Gastrocnemius medialis (tissue), 4 donors: ENCODE results near the gene TIMP4. TPM values are rescaled to one million over a fixed set of nuclear protein-coding genes. Genes with fewer than 3 reads are reported as not detected.

Source experiments
- ATAC-seq, 2 donors: fragments of 150-250 bp; one replicate each; pipeline ENCODE4 v1.9.1; 2016
- DNase-seq, 2 donors: peaks; one replicate each; pipeline ENCODE4 v3.0.0-alpha.2; 2019
- H3K27ac ChIP-seq, 4 donors: fragments of 200-600 bp; sonication (generic); 1 replicate in 1 of 4; 2 replicates in 3 of 4; pipeline ENCODE4 v1.5.1; 2016 to 2018; ENCODE audit warnings: mild to moderate bottlenecking in 2 of 4, moderate library complexity in 1 of 4
- H3K27me3 ChIP-seq, 3 donors: fragments of 200-600 bp; sonication (generic) in 2 of 3; 1 replicate in 1 of 3; 2 replicates in 2 of 3; pipeline versions ENCODE4 v1.5.1 to v1.6.0; 2016 to 2019; ENCODE audit warnings: mild to moderate bottlenecking in 1 of 3, moderate library complexity in 1 of 3
- H3K36me3 ChIP-seq, 2 donors: fragments of 200-600 bp; sonication (generic) in 1 of 2; one replicate each; pipeline ENCODE4 v1.5.1; 2017 to 2018
- H3K4me1 ChIP-seq, 2 donors: fragments of 200-600 bp; sonication (generic) in 1 of 2; one replicate each; pipeline ENCODE4 v1.5.1; 2016 to 2017; ENCODE audit warnings: mild to moderate bottlenecking in 2 of 2
- H3K4me3 ChIP-seq, 4 donors: fragments of 200-600 bp; sonication (generic) in 3 of 4; 1 replicate in 1 of 4; 2 replicates in 3 of 4; pipeline ENCODE4 v1.5.1; 2016 to 2019; ENCODE audit warnings: mild to moderate bottlenecking in 2 of 4
- H3K9me3 ChIP-seq, 3 donors: fragments of 200-600 bp; sonication (generic) in 2 of 3; 1 replicate in 1 of 3; 2 replicates in 2 of 3; pipeline ENCODE4 v1.5.1; 2016 to 2019
- POLR2A ChIP-seq, 2 donors: fragments of 450-650 bp; IDR thresholded peaks; one replicate each; pipeline ENCODE4 v1.6.1; 2017; ENCODE audit warnings: antibody characterized with exemption in 2 of 2, mild to moderate bottlenecking in 2 of 2, moderate library complexity in 2 of 2
- in situ Hi-C, 4 donors: fragments of 200-750 bp; cut with MboI; loops; one replicate each; pipeline versions ENCODE4 v1.15.0 to v1.8.0; 2017; ENCODE audit warnings: low sequenced_read_pairs in 4 of 4
- intact Hi-C: fragments of 100-400 bp; cut with DNase I; formaldehyde crosslinking; loops from one replicate; pipeline ENCODE4 v1.15.1; 2023; ENCODE audit warnings: low total_unique reads
- total RNA-seq, 4 donors: library from RNA; depleted of rRNA; stranded (reverse); fragments of >200 nt; gene quantifications; one replicate each; pipeline versions ENCODE4 v1.1.0 to v1.2.3, GENCODE V29; 2016
- TF ChIP-seq, protein P1 (sequence below), 5 experiments: fragments of 450-650 bp in 3 of 5; fragments of 200-600 bp in 2 of 5; sonication (generic) in 2 of 5; IDR thresholded peaks in 4 of 5; conservative IDR thresholded peaks in 1 of 5; 1 replicate in 4 of 5; 2 replicates in 1 of 5; pipeline ENCODE4 v1.5.1; 2016 to 2019; ENCODE audit warnings: antibody characterized with exemption in 5 of 5, mild to moderate bottlenecking in 3 of 5, moderate library complexity in 3 of 5

Gene TIMP4
- total RNA-seq, 4 donors from 2014 or later, result 15.9 to 29.7 (median 22.5) TPM

DNA sequence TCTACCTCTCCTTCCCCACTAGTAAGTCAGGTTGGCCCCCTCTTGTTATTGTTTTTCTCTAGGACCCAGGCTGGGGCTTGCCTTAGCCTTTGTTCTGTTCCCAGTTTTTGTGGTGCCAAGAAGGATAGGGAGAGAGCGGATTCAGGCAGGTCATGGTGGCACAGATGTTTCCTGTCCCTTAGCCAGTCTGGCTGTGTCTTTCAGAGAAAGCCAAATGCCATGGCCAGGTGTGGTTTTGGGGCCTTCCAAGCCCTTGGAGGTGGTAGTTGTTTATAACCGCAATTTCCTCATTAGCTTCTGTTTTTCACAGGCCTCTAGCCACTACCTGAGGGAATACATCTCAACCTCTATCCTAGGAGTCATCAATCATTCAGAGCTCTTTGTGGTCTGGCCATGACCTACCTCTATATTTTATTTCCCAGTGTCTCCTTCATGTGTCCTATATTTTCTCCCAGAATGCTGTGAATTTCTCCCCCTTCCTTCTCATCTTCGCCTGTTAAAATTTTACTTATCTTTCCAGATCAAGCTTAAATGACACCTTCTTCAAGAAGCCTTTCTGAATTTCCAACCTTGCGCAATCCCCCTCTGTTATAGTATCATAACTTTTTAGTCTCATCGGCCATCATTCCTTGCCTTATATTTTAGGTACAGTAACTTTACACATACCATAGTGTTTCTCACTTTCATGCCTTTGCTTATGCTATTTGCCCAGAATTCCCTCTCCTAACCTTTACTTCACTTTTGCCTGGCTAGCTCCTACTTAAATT is 38.2 kb downstream of the TIMP4 start:
- DNase-seq (no peak), ATAC-seq (peak in 1 of 2 donors; percentile 30)
- intact Hi-C loops (no loop called here), in situ Hi-C loops (no loop called here)
- Histone ChIP-seq H3K27ac (no peak overlapping the region), H3K9me3 (no peaks in the 10 kb centered on the region), H3K4me1 (no peaks in the 10 kb centered on the region), H3K36me3 (no peaks in the 10 kb centered on the region), H3K27me3 (peaks cover 0 to 3% (median 0%) of the 10 kb centered on the region in 3 donors), H3K4me3 (no peak overlapping the region)
- TF ChIP-seq POLR2A (IDR thresholded peaks at IDR 0.05), result no peak
- TF ChIP-seq, protein P1, sequence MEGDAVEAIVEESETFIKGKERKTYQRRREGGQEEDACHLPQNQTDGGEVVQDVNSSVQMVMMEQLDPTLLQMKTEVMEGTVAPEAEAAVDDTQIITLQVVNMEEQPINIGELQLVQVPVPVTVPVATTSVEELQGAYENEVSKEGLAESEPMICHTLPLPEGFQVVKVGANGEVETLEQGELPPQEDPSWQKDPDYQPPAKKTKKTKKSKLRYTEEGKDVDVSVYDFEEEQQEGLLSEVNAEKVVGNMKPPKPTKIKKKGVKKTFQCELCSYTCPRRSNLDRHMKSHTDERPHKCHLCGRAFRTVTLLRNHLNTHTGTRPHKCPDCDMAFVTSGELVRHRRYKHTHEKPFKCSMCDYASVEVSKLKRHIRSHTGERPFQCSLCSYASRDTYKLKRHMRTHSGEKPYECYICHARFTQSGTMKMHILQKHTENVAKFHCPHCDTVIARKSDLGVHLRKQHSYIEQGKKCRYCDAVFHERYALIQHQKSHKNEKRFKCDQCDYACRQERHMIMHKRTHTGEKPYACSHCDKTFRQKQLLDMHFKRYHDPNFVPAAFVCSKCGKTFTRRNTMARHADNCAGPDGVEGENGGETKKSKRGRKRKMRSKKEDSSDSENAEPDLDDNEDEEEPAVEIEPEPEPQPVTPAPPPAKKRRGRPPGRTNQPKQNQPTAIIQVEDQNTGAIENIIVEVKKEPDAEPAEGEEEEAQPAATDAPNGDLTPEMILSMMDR (IDR thresholded peaks at IDR 0.05 in 4 of 5, conservative IDR thresholded peaks at IDR 0.05 in 1 of 5), result no peak

DNA sequence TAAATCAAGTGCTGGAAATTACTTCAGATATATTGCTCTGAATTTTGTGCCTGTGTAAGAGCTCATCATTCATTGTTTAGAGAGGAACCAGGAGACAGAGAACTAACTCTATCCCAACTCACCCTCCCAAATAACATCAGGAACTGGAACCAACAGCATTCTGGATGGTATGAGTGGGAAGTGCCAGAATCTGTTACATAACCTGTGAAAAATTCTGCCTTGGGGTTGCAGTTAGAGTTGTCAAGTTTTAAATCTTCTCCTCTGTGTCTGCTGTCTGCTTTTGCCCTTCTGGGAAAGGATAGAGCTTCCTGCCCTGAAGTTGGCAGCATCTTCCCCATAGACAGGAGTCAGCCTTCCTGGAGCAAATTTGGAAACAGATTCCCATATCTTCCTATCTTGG is 41.2 kb downstream of the TIMP4 start:
- Histone ChIP-seq H3K27me3 (no peaks in the 10 kb centered on the region), H3K4me3 (no peak overlapping the region), H3K4me1 (no peaks in the 10 kb centered on the region), H3K36me3 (no peaks in the 10 kb centered on the region), H3K27ac (no peak overlapping the region), H3K9me3 (no peaks in the 10 kb centered on the region)
- DNase-seq (no peak), ATAC-seq (no peak)
- intact Hi-C loops, result no loop called here
- no peak for TF ChIP-seq POLR2A (IDR thresholded peaks at IDR 0.05)
- TF ChIP-seq, protein P1 (IDR thresholded peaks at IDR 0.05 in 4 of 5, conservative IDR thresholded peaks at IDR 0.05 in 1 of 5), result no peak
- in situ Hi-C loops, result no loop called here

DNA sequence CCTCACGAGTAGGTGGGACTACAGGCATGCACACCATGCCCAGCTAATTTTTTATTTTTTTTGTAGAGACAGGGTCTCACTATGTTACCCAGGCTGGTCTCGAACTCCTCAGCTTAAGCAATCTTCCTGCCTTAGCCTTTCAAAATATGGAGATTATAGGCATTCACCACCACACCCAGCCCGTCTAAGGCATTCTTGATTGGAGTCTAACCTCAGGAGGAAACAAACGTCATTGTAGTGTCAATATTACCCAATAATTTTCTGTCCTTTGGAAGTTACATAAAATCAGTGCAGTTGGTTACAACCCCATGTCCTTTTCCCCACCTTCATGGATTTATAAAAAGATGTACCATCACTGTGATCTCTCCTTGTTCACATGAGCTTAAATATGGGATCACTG is 41.8 kb downstream of the TIMP4 start:
- H3K4me3 ChIP-seq, result no peak overlapping the region
- H3K4me1 ChIP-seq, result no peaks in the 10 kb centered on the region
- TF ChIP-seq, protein P1 (IDR thresholded peaks at IDR 0.05 in 4 of 5, conservative IDR thresholded peaks at IDR 0.05 in 1 of 5), result no peak
- TF ChIP-seq POLR2A (IDR thresholded peaks at IDR 0.05), result no peak
- in situ Hi-C loops (no loop called here), intact Hi-C loops (no loop called here)
- ATAC-seq (no peak), DNase-seq (no peak)
- H3K27me3 ChIP-seq, result no peaks in the 10 kb centered on the region
- no peaks in the 10 kb centered on the region for H3K36me3 ChIP-seq
- H3K9me3 ChIP-seq, result no peaks in the 10 kb centered on the region
- H3K27ac ChIP-seq, result no peak overlapping the region

DNA sequence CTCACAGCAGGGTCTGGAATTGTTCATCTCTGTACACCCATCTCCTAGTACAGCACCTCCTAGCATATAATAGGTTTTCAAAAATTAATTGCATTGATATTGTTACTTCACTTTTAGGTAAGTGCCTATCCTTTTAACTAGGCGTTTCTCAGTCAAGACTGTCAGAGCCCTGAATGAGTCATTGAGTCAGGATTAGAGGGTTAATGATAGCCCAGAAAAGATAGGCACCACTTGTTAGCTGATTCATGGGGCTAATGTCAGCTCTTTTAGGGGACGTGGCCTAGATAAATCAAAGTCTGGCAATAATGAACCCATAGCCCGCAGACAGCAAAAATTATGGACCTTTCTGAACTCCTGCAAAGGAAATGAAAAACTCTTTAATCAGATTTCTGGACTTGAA is 42.9 kb downstream of the TIMP4 start:
- DNase-seq (no peak), ATAC-seq (no peak)
- intact Hi-C loops, result no loop called here
- Histone ChIP-seq H3K9me3 (no peaks in the 10 kb centered on the region), H3K4me1 (no peaks in the 10 kb centered on the region), H3K4me3 (no peak overlapping the region), H3K36me3 (no peaks in the 10 kb centered on the region), H3K27ac (no peak overlapping the region), H3K27me3 (no peaks in the 10 kb centered on the region)
- in situ Hi-C loops, result no loop called here
- TF ChIP-seq, protein P1 (IDR thresholded peaks at IDR 0.05 in 4 of 5, conservative IDR thresholded peaks at IDR 0.05 in 1 of 5), result no peak
- no peak for TF ChIP-seq POLR2A (IDR thresholded peaks at IDR 0.05)

DNA sequence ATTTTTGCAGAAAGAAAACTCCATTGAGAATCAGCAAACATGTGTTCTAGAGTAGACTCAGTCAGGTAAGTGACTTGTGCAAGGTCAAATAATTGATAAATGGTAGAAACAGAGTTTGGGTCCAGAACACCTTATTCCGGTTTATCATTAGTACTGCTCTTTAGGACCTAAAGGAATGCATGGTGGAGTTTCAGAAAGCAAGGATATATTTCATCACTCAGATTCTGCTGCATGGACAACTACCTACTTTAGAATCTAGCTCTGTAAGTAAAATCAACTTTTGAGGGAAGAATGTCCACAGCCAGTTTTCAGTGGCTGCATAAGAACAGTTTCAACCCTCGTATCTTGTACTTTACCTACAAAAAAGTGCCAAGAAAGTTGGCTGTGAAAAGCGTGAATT is 43.6 kb downstream of the TIMP4 start:
- Histone ChIP-seq H3K27me3 (no peaks in the 10 kb centered on the region), H3K9me3 (no peaks in the 10 kb centered on the region), H3K4me1 (no peaks in the 10 kb centered on the region), H3K4me3 (no peak overlapping the region), H3K27ac (no peak overlapping the region), H3K36me3 (no peaks in the 10 kb centered on the region)
- intact Hi-C loops, result no loop called here
- ATAC-seq (no peak), DNase-seq (no peak)
- TF ChIP-seq, protein P1 (IDR thresholded peaks at IDR 0.05 in 4 of 5, conservative IDR thresholded peaks at IDR 0.05 in 1 of 5), result no peak
- TF ChIP-seq POLR2A (IDR thresholded peaks at IDR 0.05), result no peak
- in situ Hi-C loops, result no loop called here
